Right renal cortex interstitium (tissue), 3 donors: ENCODE results near the gene HPS4. TPM values are rescaled to one million over a fixed set of nuclear protein-coding genes. Genes with fewer than 3 reads are reported as not detected.
"Not testable (repeated sequence)": the region's sequence is repeated elsewhere in the genome, so short reads cannot be mapped to it uniquely, and the experiment has no call there.

ENCODE experiments used
- DNase-seq, 3 donors: peaks; one replicate each; pipeline ENCODE4 v3.0.0-alpha.2; 2013; ENCODE audit warnings: low read depth in 3 of 3, low spot score in 2 of 3
- polyA plus RNA-seq, 3 donors: library from polyadenylated mRNA; unstranded; fragments of 120-200 nt; gene quantifications; one replicate each; pipeline ENCODE4 v1.2.1, GENCODE V29; 2013; ENCODE audit not compliant: insufficient read length in 3 of 3

The HPS4 gene
- polyA plus RNA-seq, 3 donors, result 30.4 to 33.0 (median 31.4) TPM

GRCh38 chr22:26417406-26417805, 66.2 kb downstream of the HPS4 start:
- no peak for DNase-seq

- DNase-seq, result no peak
Measured at GRCh38 chr22:26416670-26417276, 66.8 kb downstream of the HPS4 start.

- DNase-seq, result no peak
Measured at GRCh38 chr22:26416256-26416655, 67.3 kb downstream of the HPS4 start.

GRCh38 chr22:26414347-26414746, 69.2 kb downstream of the HPS4 start:
- DNase-seq, result no peak

GRCh38 chr22:26410386-26410785, 73.2 kb downstream of the HPS4 start:
- no peak for DNase-seq

- DNase-seq, result no peak
Measured at GRCh38 chr22:26409719-26410335, 73.8 kb downstream of the HPS4 start.

GRCh38 chr22:26408562-26409220, 74.9 kb downstream of the HPS4 start:
- not testable (repeated sequence) for DNase-seq

GRCh38 chr22:26406118-26406517, 77.5 kb downstream of the HPS4 start:
- DNase-seq, result no peak

- DNase-seq, result no peak
Measured at GRCh38 chr22:26404851-26405421, 78.6 kb downstream of the HPS4 start.

- DNase-seq, result no peak
Measured at GRCh38 chr22:26401726-26402125, 81.9 kb downstream of the HPS4 start.

Other genes with a start within 250 kb of the HPS4 start
- 1 to 10 TPM; 3.4 to 4.0 (median 3.7) TPM for gene ASPHD2, start 54.5 kb downstream of the HPS4 start, polyA plus RNA-seq
- gene SRRD, start 94 bp upstream of the HPS4 start, polyA plus RNA-seq, result 10 to 100 TPM; 33.2 to 35.3 (median 33.8) TPM
- 10 to 100 TPM; 45.6 to 47.3 (median 46.5) TPM for gene TFIP11, start 28.7 kb upstream of the HPS4 start, polyA plus RNA-seq
- 10 to 100 TPM; 21.7 to 29.3 (median 27.6) TPM for gene TPST2, start 106.3 kb upstream of the HPS4 start, polyA plus RNA-seq
- gene CRYBB1, start 134.2 kb upstream of the HPS4 start, polyA plus RNA-seq, result under 1 TPM; 0.29 to 0.78 (median 0.69) TPM
- gene CRYBA4, start 138.2 kb upstream of the HPS4 start, polyA plus RNA-seq, result not detected
- under 1 TPM; 0.32 to 0.50 (median 0.35) TPM for gene MIAT, start 173.8 kb upstream of the HPS4 start, polyA plus RNA-seq